SU-DHL-6 (cell line): Measurements from ENCODE around the gene HMGN1.

ENCODE experiments used
- H2AFZ ChIP-seq: fragments of 200-600 bp; sonication (generic); 2 replicates; pipeline ENCODE4 v1.6.1; 2014; ENCODE audit warnings: low read depth, mild to moderate bottlenecking, moderate library complexity, mixed read lengths, antibody characterized with exemption, low read length; ENCODE audit not compliant: severe bottlenecking
- H3F3A ChIP-seq: fragments of 200-600 bp; shearing (Covaris generic); 2 replicates; pipeline ENCODE4 v1.6.0; 2016; ENCODE audit warnings: antibody characterized with exemption, mild to moderate bottlenecking; ENCODE audit not compliant: insufficient read depth
- H3K27ac ChIP-seq: fragments of 200-600 bp; sonication (generic); 2 replicates; pipeline ENCODE4 v1.5.1; 2016; ENCODE audit warnings: low read depth, mild to moderate bottlenecking, low read length, moderate library complexity, mixed read lengths
- H3K27me3 ChIP-seq: fragments of 200-600 bp; sonication (generic), shearing (Covaris generic); 2 replicates; pipeline ENCODE4 v1.6.0; 2014; ENCODE audit warnings: mild to moderate bottlenecking, low read length
- H3K36me3 ChIP-seq: fragments of 200-600 bp; sonication (generic); 2 replicates; pipeline ENCODE4 v1.6.1; 2014; ENCODE audit warnings: mild to moderate bottlenecking, low read length, mixed read lengths
- H3K4me2 ChIP-seq: fragments of 300-600, 200-600 bp; shearing (Covaris generic), sonication (generic); 2 replicates; pipeline ENCODE4 v1.6.0; 2014; ENCODE audit warnings: low read length, low read depth, mild to moderate bottlenecking; ENCODE audit not compliant: poor library complexity, severe bottlenecking
- H3K4me3 ChIP-seq: fragments of 200-600 bp; sonication (generic); 2 replicates; pipeline ENCODE4 v1.5.1; 2014; ENCODE audit warnings: antibody characterized with exemption, low read length, mild to moderate bottlenecking, mixed read lengths; ENCODE audit not compliant: insufficient read depth, poor library complexity, severe bottlenecking
- H3K79me2 ChIP-seq: fragments of 200-600 bp; sonication (generic); 2 replicates; pipeline ENCODE4 v1.6.1; 2014; ENCODE audit warnings: mild to moderate bottlenecking, low read length, moderate library complexity; ENCODE audit not compliant: insufficient read depth
- H3K9ac ChIP-seq: fragments of 200-600 bp; sonication (generic); 2 replicates; pipeline ENCODE4 v1.7.0; 2014; ENCODE audit warnings: mild to moderate bottlenecking, low read length
- H3K9me2 ChIP-seq: fragments of 200-600 bp; sonication (generic); replicated peaks from 2 replicates; pipeline ENCODE4 v1.6.1; 2014; ENCODE audit warnings: low read length; ENCODE audit not compliant: insufficient read depth
- H3K9me3 ChIP-seq: fragments of 200-600 bp; sonication (generic); 2 replicates; pipeline ENCODE4 v1.6.1; 2014; ENCODE audit warnings: low read length, mixed read lengths; ENCODE audit not compliant: insufficient read depth
- H4K20me1 ChIP-seq: fragments of 200-600 bp; sonication (generic); 2 replicates; pipeline ENCODE4 v1.6.1; 2014; ENCODE audit warnings: low read depth, mild to moderate bottlenecking, antibody characterized with exemption, low read length, moderate library complexity, mixed read lengths
- CTCF ChIP-seq: fragments of 200-600 bp; sonication (generic); IDR thresholded peaks from one replicate; pipeline ENCODE4 v1.5.1; 2017; ENCODE audit warnings: antibody characterized with exemption, mild to moderate bottlenecking, low read length, moderate library complexity; ENCODE audit not compliant: insufficient read depth, poor library complexity, severe bottlenecking
- EZH2phosphoT487 ChIP-seq: fragments of 200-600 bp; sonication (generic), shearing (Covaris generic); conservative IDR thresholded peaks from 2 replicates; pipeline ENCODE4 v1.6.1; 2018; ENCODE audit warnings: mild to moderate bottlenecking, antibody characterized with exemption, low read length, moderate library complexity, mixed read lengths

Gene HMGN1

DNA sequence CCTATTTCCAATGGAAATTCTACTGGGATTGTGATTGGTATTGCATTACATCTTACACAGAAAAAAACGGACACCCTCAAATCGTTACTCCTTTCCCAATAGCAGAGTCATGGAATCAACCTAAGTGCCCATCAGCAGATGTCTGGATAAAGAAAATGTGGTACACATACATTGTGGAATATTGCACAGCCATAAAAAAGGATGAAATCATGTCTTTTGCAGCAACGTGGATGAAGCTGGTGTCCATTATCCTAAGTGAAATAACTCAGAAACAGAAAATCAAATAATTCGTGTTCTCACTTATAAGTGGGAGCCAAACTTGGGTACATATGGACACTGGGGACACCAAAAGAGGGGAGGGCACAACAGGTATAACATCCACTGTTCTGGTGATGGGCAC, 14.3 kb downstream of the HMGN1 start:
- TF ChIP-seq EZH2phosphoT487 (no peak), CTCF (no peak)
- H3F3A ChIP-seq, result peaks cover 63% of the 10 kb centered on the region
- peak overlapping the region; percentile 34; the same call in 1 of the 2 replicates for H3K27ac ChIP-seq
- H3K79me2 ChIP-seq, result no peaks in the 10 kb centered on the region
- no peak overlapping the region for H2AFZ ChIP-seq
- no peak overlapping the region for H3K4me3 ChIP-seq
- H3K9ac ChIP-seq, result no peak overlapping the region
- no peaks in the 10 kb centered on the region for H3K36me3 ChIP-seq
- H3K9me3 ChIP-seq, result no peaks in the 10 kb centered on the region
- H3K4me2 ChIP-seq, result no peak overlapping the region
- no peaks in the 10 kb centered on the region for H4K20me1 ChIP-seq
- no peaks in the 10 kb centered on the region for H3K27me3 ChIP-seq
- H3K9me2 ChIP-seq, result no peaks in the 10 kb centered on the region

DNA sequence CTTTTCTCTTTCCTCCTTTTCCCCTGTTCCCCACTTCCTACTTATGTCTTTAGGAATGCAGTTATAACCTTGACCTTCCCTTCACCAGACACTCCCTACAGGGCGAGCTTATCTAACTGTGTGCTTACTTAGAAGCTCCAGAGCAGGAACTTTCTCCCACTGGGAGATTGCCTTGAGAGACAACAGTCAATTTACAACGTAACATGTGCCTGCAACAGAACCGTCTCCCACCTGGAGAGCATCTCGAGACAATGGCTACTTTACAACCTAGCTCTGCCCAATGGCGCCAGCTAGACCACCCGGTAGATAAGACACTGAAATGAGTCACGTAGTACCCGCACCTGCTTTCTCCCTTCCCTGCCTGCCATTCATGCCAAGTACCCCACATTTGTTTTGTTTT, 16.7 kb downstream of the HMGN1 start:
- Histone ChIP-seq H3K9ac (peak overlapping the region; percentile 33), H3K27ac (peak overlapping the region; percentile 89), H3K9me2 (no peaks in the 10 kb centered on the region), H3K79me2 (no peaks in the 10 kb centered on the region), H3K9me3 (no peaks in the 10 kb centered on the region), H3F3A (peaks cover 62% of the 10 kb centered on the region), H3K4me3 (no peak overlapping the region), H4K20me1 (no peaks in the 10 kb centered on the region), H3K27me3 (no peaks in the 10 kb centered on the region), H2AFZ (peak overlapping the region; percentile 36), H3K4me2 (peak overlapping the region; percentile 55), H3K36me3 (no peaks in the 10 kb centered on the region)
- TF ChIP-seq EZH2phosphoT487 (no peak), CTCF (no peak)

GRCh38 chr21:39330001-39330400, 18.9 kb downstream of the HMGN1 start:
- H3K9ac ChIP-seq, result peak overlapping the region; percentile 44; the same call in 1 of the 2 replicates
- peak overlapping the region; percentile 89 for H3K27ac ChIP-seq
- no peaks in the 10 kb centered on the region for H3K9me3 ChIP-seq
- H3K36me3 ChIP-seq, result no peaks in the 10 kb centered on the region
- no peak overlapping the region for H2AFZ ChIP-seq
- H3F3A ChIP-seq, result peaks cover 57% of the 10 kb centered on the region
- no peaks in the 10 kb centered on the region for H4K20me1 ChIP-seq
- no peak for TF ChIP-seq CTCF
- no peak for TF ChIP-seq EZH2phosphoT487
- peak overlapping the region; percentile 55 for H3K4me2 ChIP-seq
- H3K27me3 ChIP-seq, result no peaks in the 10 kb centered on the region
- H3K4me3 ChIP-seq, result no peak overlapping the region
- no peaks in the 10 kb centered on the region for H3K79me2 ChIP-seq
- H3K9me2 ChIP-seq, result no peaks in the 10 kb centered on the region
